Nephron (organoid): Measurements from ENCODE around the gene DENND4A.

Experiments
- H3K27ac Mint-ChIP-seq, 3 experiments: 2 replicates each; pipeline ENCODE4 v1.8.0; 2020; ENCODE audit warnings: mixed read lengths in 3 of 3, mild to moderate bottlenecking in 2 of 3, moderate library complexity in 1 of 3
- H3K27me3 Mint-ChIP-seq: 2 replicates; pipeline ENCODE4 v1.8.0; 2021; ENCODE audit warnings: low read depth, mild to moderate bottlenecking, moderate library complexity, mixed read lengths
- H3K36me3 Mint-ChIP-seq: 2 replicates; pipeline ENCODE4 v1.8.0; 2020; ENCODE audit warnings: low read depth, mixed read lengths
- H3K4me1 Mint-ChIP-seq: 2 replicates; pipeline ENCODE4 v1.8.0; 2020; ENCODE audit warnings: mixed read lengths
- H3K4me3 Mint-ChIP-seq, 3 experiments: 2 replicates each; pipeline ENCODE4 v1.8.0; 2020; ENCODE audit warnings: mild to moderate bottlenecking in 3 of 3, mixed read lengths in 3 of 3, moderate library complexity in 2 of 3
- H3K9me3 Mint-ChIP-seq: 2 replicates; pipeline ENCODE4 v1.8.0; 2020; ENCODE audit warnings: mixed read lengths
- CTCF ChIP-seq, 3 experiments: fragments of 200-600 bp; sonication (generic); IDR thresholded peaks; one replicate each; pipeline ENCODE4 v1.5.0; 2021; ENCODE audit warnings: antibody characterized with exemption in 3 of 3; ENCODE audit not compliant: unreplicated experiment in 3 of 3

DENND4A gene

GRCh38 chr15:65777053-65777452, 15.0 kb downstream of the DENND4A start:
- no peak for TF ChIP-seq CTCF (IDR thresholded peaks at IDR 0.05; ENCODE audit: unreplicated experiment in 3 of 3)
- Mint-ChIP-seq H3K9me3 (no peaks in the 10 kb centered on the region), H3K36me3 (no peaks in the 10 kb centered on the region), H3K27me3 (no peaks in the 10 kb centered on the region), H3K4me3 (no peak overlapping the region), H3K4me1 (no peaks in the 10 kb centered on the region), H3K27ac (no peak overlapping the region)

- TF ChIP-seq CTCF (IDR thresholded peaks at IDR 0.05; ENCODE audit: unreplicated experiment in 3 of 3), result no peak
- Mint-ChIP-seq H3K27me3 (no peaks in the 10 kb centered on the region), H3K4me3 (no peak overlapping the region), H3K36me3 (no peaks in the 10 kb centered on the region), H3K4me1 (no peaks in the 10 kb centered on the region), H3K9me3 (no peaks in the 10 kb centered on the region), H3K27ac (no peak overlapping the region)
Observed at GRCh38 chr15:65773386-65774111, 18.5 kb downstream of the DENND4A start.

GRCh38 chr15:65772930-65773329, 19.2 kb downstream of the DENND4A start:
- no peak overlapping the region for H3K27ac Mint-ChIP-seq
- H3K4me1 Mint-ChIP-seq, result no peaks in the 10 kb centered on the region
- H3K4me3 Mint-ChIP-seq, result no peak overlapping the region
- no peaks in the 10 kb centered on the region for H3K9me3 Mint-ChIP-seq
- H3K36me3 Mint-ChIP-seq, result no peaks in the 10 kb centered on the region
- TF ChIP-seq CTCF (IDR thresholded peaks at IDR 0.05; ENCODE audit: unreplicated experiment in 3 of 3), result no peak
- H3K27me3 Mint-ChIP-seq, result no peaks in the 10 kb centered on the region

GRCh38 chr15:65771870-65772269, 20.2 kb downstream of the DENND4A start:
- TF ChIP-seq CTCF (IDR thresholded peaks at IDR 0.05; ENCODE audit: unreplicated experiment in 3 of 3), result no peak
- Mint-ChIP-seq H3K4me3 (no peak overlapping the region), H3K36me3 (no peaks in the 10 kb centered on the region), H3K27me3 (no peaks in the 10 kb centered on the region), H3K27ac (no peak overlapping the region), H3K4me1 (no peaks in the 10 kb centered on the region), H3K9me3 (no peaks in the 10 kb centered on the region)

GRCh38 chr15:65769482-65769881, 22.6 kb downstream of the DENND4A start:
- no peak for TF ChIP-seq CTCF (IDR thresholded peaks at IDR 0.05; ENCODE audit: unreplicated experiment in 3 of 3)
- Mint-ChIP-seq H3K4me1 (peaks cover 8% of the 10 kb centered on the region), H3K4me3 (no peak overlapping the region), H3K27ac (no peak overlapping the region), H3K27me3 (no peaks in the 10 kb centered on the region), H3K9me3 (no peaks in the 10 kb centered on the region), H3K36me3 (no peaks in the 10 kb centered on the region)

- Mint-ChIP-seq H3K9me3 (no peaks in the 10 kb centered on the region), H3K4me1 (peaks cover 8% of the 10 kb centered on the region), H3K4me3 (no peak overlapping the region), H3K36me3 (no peaks in the 10 kb centered on the region), H3K27me3 (no peaks in the 10 kb centered on the region), H3K27ac (no peak overlapping the region)
- TF ChIP-seq CTCF (IDR thresholded peaks at IDR 0.05; ENCODE audit: unreplicated experiment in 3 of 3), result no peak
Observed at GRCh38 chr15:65767895-65768294, 24.2 kb downstream of the DENND4A start.
